Ascending aorta (tissue), 2 donors: ENCODE measurements around the gene VRK1. TPM values are rescaled to one million over a fixed set of nuclear protein-coding genes. Genes with fewer than 3 reads are reported as not detected.
"Not testable (repeated sequence)": the region's sequence is repeated elsewhere in the genome, so short reads cannot be mapped to it uniquely, and the experiment has no call there.

Experiments used
- DNase-seq, 2 donors: peaks; one replicate each; pipeline ENCODE4 v3.0.0-alpha.2; 2019; ENCODE audit warnings: low spot score in 2 of 2
- H3K27ac ChIP-seq, 2 donors: fragments of 200-600 bp; sonication (generic); one replicate each; pipeline ENCODE4 v1.5.1; 2016 to 2017; ENCODE audit warnings: mild to moderate bottlenecking in 1 of 2
- H3K27me3 ChIP-seq: fragments of 200-600 bp; sonication (generic); one replicate; pipeline ENCODE4 v1.5.1; 2017
- H3K36me3 ChIP-seq, 2 donors: fragments of 200-600 bp; sonication (generic); one replicate each; pipeline ENCODE4 v1.5.1; 2016
- H3K4me1 ChIP-seq, 2 donors: fragments of 200-600 bp; sonication (generic); one replicate each; pipeline ENCODE4 v1.5.1; 2016 to 2017; ENCODE audit warnings: mild to moderate bottlenecking in 1 of 2
- H3K4me3 ChIP-seq, 2 donors: fragments of 200-600 bp; sonication (generic); one replicate each; pipeline ENCODE4 v1.5.1; 2016 to 2017; ENCODE audit warnings: mild to moderate bottlenecking in 1 of 2
- H3K9me3 ChIP-seq, 2 donors: fragments of 200-600 bp; sonication (generic); one replicate each; pipeline ENCODE4 v1.5.1; 2016
- CTCF ChIP-seq, 3 experiments: fragments of 200-600 bp in 2 of 3; fragments of 450-650 bp in 1 of 3; sonication (generic) in 2 of 3; IDR thresholded peaks; one replicate each; pipeline ENCODE4 v1.5.1; 2016 to 2019; ENCODE audit warnings: antibody characterized with exemption in 3 of 3, mild to moderate bottlenecking in 1 of 3, moderate library complexity in 1 of 3
- intact Hi-C: fragments of 100-400 bp; cut with DNase I; formaldehyde crosslinking; loops from one replicate; pipeline ENCODE4 v1.15.1; 2023
- total RNA-seq: library from RNA; depleted of rRNA; stranded (reverse); fragments of >200 nt; gene quantifications from one replicate; pipeline ENCODE4 v1.1.0, GENCODE V29; 2016

Gene VRK1
- total RNA-seq, 1 donor from 2014 or later, result 2.4 TPM

- Histone ChIP-seq H3K27me3 (no peaks in the 10 kb centered on the region), H3K4me1 (no peaks in the 10 kb centered on the region), H3K27ac (no peak overlapping the region), H3K36me3 (no peaks in the 10 kb centered on the region), H3K9me3 (no peaks in the 10 kb centered on the region), H3K4me3 (no peak overlapping the region)
- intact Hi-C loops, result no loop called here
- no peak for DNase-seq
- TF ChIP-seq CTCF (IDR thresholded peaks at IDR 0.05), result no peak
These were observed 34.5 kb upstream of the VRK1 start for GRCh38 chr14:96762650-96763049.

- no peak for DNase-seq
- TF ChIP-seq CTCF (IDR thresholded peaks at IDR 0.05), result no peak
- Histone ChIP-seq H3K27me3 (no peaks in the 10 kb centered on the region), H3K4me1 (no peaks in the 10 kb centered on the region), H3K36me3 (no peaks in the 10 kb centered on the region), H3K4me3 (no peak overlapping the region), H3K27ac (no peak overlapping the region), H3K9me3 (no peaks in the 10 kb centered on the region)
- intact Hi-C loops, result no loop called here
These were observed 33.2 kb upstream of the VRK1 start for GRCh38 chr14:96764012-96764411.

- H3K4me3 ChIP-seq, intact Hi-C loops, H3K36me3 ChIP-seq, H3K27me3 ChIP-seq, H3K9me3 ChIP-seq, H3K4me1 ChIP-seq, H3K27ac ChIP-seq, DNase-seq: not testable (repeated sequence)
These were observed 32.0 kb upstream of the VRK1 start for GRCh38 chr14:96765205-96765604.

GRCh38 chr14:96772929-96773328, 24.3 kb upstream of the VRK1 start:
- no peaks in the 10 kb centered on the region for H3K36me3 ChIP-seq
- DNase-seq, result no peak
- no peak overlapping the region for H3K27ac ChIP-seq
- no peaks in the 10 kb centered on the region for H3K27me3 ChIP-seq
- no peak overlapping the region for H3K4me3 ChIP-seq
- TF ChIP-seq CTCF (IDR thresholded peaks at IDR 0.05), result no peak
- H3K9me3 ChIP-seq, result no peaks in the 10 kb centered on the region
- H3K4me1 ChIP-seq, result no peaks in the 10 kb centered on the region
- intact Hi-C loops, result no loop called here

- no peak overlapping the region for H3K27ac ChIP-seq
- no peaks in the 10 kb centered on the region for H3K4me1 ChIP-seq
- intact Hi-C loops, result no loop called here
These were observed 20.4 kb upstream of the VRK1 start for GRCh38 chr14:96776791-96777190.

GRCh38 chr14:96780500-96780899, 16.7 kb upstream of the VRK1 start:
- no peaks in the 10 kb centered on the region for H3K9me3 ChIP-seq
- no peak for TF ChIP-seq CTCF (IDR thresholded peaks at IDR 0.05)
- no peaks in the 10 kb centered on the region for H3K36me3 ChIP-seq
- no peaks in the 10 kb centered on the region for H3K27me3 ChIP-seq
- no peak overlapping the region for H3K4me3 ChIP-seq
- H3K27ac ChIP-seq, result no peak overlapping the region
- intact Hi-C loops, result no loop called here
- H3K4me1 ChIP-seq, result no peaks in the 10 kb centered on the region
- DNase-seq, result no peak

More at GRCh38 chr14:96776791-96777190, 20.4 kb upstream of the VRK1 start:
- DNase-seq, result no peak
- H3K27me3 ChIP-seq, result no peaks in the 10 kb centered on the region
- no peaks in the 10 kb centered on the region for H3K36me3 ChIP-seq
- H3K9me3 ChIP-seq, result no peaks in the 10 kb centered on the region
- TF ChIP-seq CTCF (IDR thresholded peaks at IDR 0.05), result no peak
- no peak overlapping the region for H3K4me3 ChIP-seq
